Measurements from ENCODE around the gene MAP2K4.

The MAP2K4 gene

GRCh38 chr17:12037970-12038369, 17.3 kb downstream of the MAP2K4 start:
- no peak for DNase-seq (ENCODE audit: low read depth in 2 of 2, low spot score in 1 of 2)

- DNase-seq (ENCODE audit: low read depth in 2 of 2, low spot score in 1 of 2) = no peak
Measured at GRCh38 chr17:12040478-12040877, 19.8 kb downstream of the MAP2K4 start.

DNA sequence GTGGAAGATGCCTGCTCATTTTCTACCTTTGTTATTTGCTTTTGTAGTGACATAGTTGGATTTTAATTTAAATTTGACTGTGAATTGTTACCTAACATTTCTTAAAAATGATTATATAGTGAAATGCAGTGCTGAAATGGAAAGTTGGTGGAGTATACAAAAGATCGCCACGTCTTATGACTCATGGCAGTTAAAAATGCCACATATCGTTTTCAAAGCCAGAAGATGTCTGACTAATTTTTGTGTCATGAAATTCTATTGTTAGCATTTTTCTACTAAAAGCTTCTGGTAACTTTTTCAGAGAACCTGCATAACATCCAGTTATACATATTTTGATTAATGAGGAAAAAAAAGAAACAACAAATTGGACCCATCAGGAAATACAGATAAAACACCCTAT, 20.6 kb downstream of the MAP2K4 start:
- no peak for DNase-seq (ENCODE audit: low read depth in 2 of 2, low spot score in 1 of 2)

- no peak for DNase-seq (ENCODE audit: low read depth in 2 of 2, low spot score in 1 of 2)
Measured at GRCh38 chr17:12043702-12044101, 23.0 kb downstream of the MAP2K4 start.

GRCh38 chr17:12046786-12047185, 26.1 kb downstream of the MAP2K4 start:
- DNase-seq (ENCODE audit: low read depth in 2 of 2, low spot score in 1 of 2) = no peak

DNA sequence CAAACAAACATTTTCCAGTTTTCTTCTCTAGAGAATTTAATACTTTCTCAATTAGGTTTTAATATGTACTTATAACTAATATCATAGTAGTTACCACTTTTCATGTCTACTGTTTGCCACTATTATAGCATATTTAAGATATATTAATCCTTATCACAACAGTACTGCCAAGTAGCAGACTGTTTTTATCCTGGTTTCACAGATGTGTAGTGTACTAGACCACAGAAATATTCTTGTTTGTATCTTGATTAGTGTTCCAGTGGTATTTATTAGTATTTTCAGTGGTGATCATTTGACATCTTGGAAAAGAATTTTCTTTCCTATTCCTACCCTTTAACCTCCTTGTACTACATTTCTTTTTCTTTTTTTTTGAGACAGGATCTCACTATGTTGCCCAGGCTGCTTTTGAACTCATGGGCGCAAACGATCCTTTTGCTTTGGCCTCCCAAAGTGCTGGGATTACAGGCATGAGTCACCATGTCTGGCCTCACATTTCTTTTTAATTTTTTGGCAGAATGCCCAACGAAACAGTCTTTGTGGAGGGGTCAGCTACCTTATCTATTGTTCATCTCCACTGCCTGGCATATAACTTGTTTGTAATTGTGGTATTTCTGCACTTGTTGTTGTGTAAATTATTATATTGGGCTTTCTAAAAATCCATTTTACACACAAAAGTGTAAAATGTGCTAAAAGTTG, 27.2 kb downstream of the MAP2K4 start:
- DNase-seq (ENCODE audit: low read depth in 2 of 2, low spot score in 1 of 2) = no peak

- no peak for DNase-seq (ENCODE audit: low read depth in 2 of 2, low spot score in 1 of 2)
Measured at GRCh38 chr17:12048843-12049473, 28.3 kb downstream of the MAP2K4 start.

GRCh38 chr17:12050646-12051225, 30.1 kb downstream of the MAP2K4 start:
- no peak for DNase-seq (ENCODE audit: low read depth in 2 of 2, low spot score in 1 of 2)

DNA sequence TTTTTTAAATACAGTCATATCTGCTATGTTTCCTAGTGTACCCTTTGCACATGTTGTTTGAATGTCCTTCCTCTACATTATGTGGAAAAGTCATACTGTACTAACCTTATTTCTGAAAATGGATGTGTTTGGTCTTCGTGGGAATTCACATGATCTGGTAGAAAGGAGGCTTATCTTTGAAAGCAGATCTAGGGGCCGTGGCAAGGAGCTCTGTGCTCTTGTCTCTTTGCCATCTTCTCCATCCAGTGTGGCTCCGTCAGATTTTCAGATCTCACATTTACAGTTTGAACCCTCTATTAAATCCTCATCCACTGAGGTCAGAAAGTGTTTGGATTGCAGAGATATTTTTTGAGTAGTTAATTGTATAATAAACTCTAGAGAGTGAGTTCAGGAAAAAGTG, 32.9 kb downstream of the MAP2K4 start:
- DNase-seq (ENCODE audit: low read depth in 2 of 2, low spot score in 1 of 2) = no peak

DNA sequence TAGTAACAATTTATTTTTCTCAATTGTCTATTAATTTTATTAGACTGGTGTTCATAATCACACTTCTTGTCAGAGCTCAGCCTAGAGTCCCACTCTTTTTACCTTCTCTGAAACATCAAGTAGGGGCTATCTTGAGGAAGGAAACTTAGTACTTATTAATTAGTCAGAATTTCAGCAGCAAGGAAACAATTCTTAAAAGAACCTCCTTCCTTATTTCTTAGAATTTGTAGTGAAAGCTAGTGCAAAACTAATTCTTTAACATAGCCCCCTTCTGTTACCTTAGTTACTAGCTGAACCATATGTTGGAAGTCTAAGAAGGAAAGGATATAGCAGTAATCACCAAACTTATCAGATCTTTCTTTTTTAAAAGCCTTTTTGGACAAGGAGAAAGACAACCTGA, 35.2 kb downstream of the MAP2K4 start:
- no peak for DNase-seq (ENCODE audit: low read depth in 2 of 2, low spot score in 1 of 2)

- no peak for DNase-seq (ENCODE audit: low read depth in 2 of 2, low spot score in 1 of 2)
Measured at GRCh38 chr17:12057520-12057919, 36.8 kb downstream of the MAP2K4 start.

GRCh38 chr17:12058535-12058934, 37.9 kb downstream of the MAP2K4 start:
- no peak for DNase-seq (ENCODE audit: low read depth in 2 of 2, low spot score in 1 of 2)

GRCh38 chr17:12062249-12062648, 41.6 kb downstream of the MAP2K4 start:
- no peak for DNase-seq (ENCODE audit: low read depth in 2 of 2, low spot score in 1 of 2)

DNA sequence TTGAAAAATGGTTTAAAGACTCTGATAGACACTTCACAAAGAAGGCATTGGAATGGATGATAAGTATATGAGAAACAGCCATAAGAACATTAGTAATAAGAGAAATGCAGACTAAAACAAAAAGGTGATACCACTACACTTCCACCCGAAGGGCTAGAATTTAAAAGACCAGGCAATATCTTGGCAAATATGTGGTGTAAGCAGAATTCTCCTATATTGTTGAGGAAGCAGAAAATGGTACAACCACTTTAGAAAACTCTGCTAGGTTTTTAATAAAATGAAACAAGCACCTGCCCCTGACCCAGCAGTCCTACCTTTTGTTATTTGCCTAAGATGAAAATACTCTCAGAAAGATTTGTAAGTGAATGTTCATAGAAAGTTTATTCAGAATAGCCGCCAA, 43.7 kb downstream of the MAP2K4 start:
- no peak for DNase-seq (ENCODE audit: low read depth in 2 of 2, low spot score in 1 of 2)

- DNase-seq (ENCODE audit: low read depth in 2 of 2, low spot score in 1 of 2) = no peak
Measured at GRCh38 chr17:12067485-12067884, 46.8 kb downstream of the MAP2K4 start.

DNA sequence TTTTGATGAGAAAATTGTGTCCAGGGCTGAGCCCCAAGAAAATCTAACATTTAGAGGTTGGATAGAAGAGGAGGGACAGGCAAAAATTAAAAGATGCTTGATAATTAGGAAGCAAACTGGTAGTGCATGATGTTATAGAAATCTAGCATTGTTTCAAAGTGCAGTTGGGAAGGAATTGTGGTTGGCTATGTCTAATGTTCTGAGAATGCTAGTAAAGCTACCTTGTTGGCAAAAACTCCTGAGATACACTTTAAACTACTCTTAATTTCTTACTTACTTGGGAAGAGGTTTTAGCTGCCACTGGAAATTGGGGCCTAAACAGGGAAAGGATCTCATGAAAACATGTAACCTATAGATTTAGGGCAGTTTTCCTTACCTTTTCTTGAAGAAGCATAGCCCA, 48.3 kb downstream of the MAP2K4 start:
- no peak for DNase-seq (ENCODE audit: low read depth in 2 of 2, low spot score in 1 of 2)

DNA sequence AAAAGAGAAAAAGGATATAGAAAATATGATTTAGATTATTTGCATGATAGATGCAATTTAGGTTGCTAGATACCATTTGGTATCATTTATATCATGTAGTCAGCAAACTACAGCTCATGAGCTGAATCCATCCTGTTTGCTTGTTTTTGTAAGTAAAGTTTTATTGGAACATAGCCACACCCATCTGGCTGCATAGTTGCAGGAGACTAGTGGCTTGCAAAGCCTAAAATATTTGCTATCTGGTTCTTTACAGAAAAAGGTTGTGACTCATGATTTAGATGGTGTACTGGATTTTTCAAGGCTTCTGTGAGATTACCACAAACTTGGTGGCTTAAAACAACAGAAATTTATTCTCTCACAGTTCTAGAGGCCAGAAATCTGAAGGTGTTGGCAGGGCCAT, 49.9 kb downstream of the MAP2K4 start:
- no peak for DNase-seq (ENCODE audit: low read depth in 2 of 2, low spot score in 1 of 2)

- no peak for DNase-seq (ENCODE audit: low read depth in 2 of 2, low spot score in 1 of 2)
Measured at GRCh38 chr17:12074346-12074745, 53.7 kb downstream of the MAP2K4 start.

DNA sequence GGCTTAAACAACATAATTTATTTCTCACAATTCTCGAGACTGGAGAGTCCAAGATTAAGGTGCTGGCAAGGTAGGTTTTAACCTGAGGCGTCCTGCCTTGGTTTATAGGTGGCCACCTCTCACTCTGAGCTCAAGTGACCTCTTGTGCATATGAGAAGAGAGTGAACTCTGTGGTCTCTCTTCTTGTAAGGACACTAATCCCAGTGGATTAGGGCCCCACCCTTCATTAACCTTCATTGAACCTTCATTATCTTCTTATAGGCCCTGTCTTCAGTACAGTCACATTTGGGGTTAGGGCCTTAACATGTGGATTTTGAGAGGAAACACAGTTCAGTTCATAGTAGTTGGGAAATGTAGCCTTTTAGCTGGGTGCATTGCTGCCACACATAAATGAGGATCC, 57.1 kb downstream of the MAP2K4 start:
- no peak for DNase-seq (ENCODE audit: low read depth in 2 of 2, low spot score in 1 of 2)

- DNase-seq (ENCODE audit: low read depth in 2 of 2, low spot score in 1 of 2) = no peak
Measured at GRCh38 chr17:12078791-12079190, 58.1 kb downstream of the MAP2K4 start.

DNA sequence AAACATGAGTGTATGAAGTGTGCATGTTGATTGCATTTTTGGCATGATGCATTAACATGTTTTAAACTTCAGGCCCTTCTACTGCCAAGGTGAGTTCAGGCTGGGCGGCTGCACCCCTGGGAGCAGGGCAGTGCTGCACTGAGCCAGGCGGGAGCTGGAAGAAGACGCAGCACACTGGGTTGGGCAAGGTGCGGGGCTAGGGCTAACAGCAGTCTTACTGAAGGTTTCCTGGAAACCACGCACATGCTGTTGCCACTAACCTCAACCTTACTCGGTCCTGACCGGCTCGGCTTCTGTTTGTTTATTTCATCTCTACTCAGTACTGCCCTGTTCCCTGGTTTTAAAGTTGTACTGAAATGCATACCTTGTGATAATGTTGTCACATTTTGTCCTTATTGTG, 61.0 kb downstream of the MAP2K4 start:
- no peak for DNase-seq (ENCODE audit: low read depth in 2 of 2, low spot score in 1 of 2)

DNA sequence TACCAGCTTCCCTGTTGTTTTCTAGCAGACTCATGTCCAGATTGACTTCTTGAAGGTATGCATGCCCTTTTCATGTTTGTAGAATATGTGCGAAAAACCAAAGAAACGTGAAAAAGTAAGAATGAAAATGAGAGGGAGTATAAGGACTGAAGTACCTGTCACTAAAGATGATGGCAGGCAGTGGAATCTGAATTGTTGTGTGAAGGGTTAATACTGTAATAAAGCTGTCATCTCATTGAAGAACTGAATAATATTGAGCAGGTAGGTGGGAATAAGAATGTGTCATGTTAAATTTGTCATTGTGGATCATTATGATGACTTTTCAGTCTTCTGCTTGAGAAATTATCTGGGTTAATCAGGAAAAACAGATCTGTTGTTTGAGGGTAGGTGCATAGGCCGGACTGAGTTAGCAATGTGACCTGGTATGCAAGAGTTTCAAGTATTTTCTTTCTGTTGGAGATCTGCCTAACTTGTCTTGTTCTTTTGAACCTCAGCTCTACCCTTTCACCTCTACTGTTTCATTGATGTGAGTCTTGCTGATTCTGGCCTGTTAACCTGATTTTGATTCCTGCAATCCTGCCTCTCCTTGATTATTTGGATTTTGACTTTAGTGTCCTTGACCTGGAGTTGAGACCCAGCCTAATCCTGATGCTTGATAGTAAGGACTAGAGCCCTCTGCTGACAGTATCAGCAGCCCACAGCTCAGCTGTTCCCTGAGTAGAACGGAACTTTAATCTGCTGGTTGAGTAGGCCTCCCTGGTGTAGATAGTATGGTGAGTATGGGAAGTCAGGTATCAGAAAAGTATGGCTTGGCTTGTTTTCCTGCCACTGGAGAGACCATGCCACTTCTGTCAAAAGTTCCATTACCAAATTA, 64.6 kb downstream of the MAP2K4 start:
- no peak for DNase-seq (ENCODE audit: low read depth in 2 of 2, low spot score in 1 of 2)
